H1 (cell line): Measurements from ENCODE around the gene FAM228B. TPM values are rescaled to one million over a fixed set of nuclear protein-coding genes. Genes with fewer than 3 reads are reported as not detected.

Source experiments
- BCL11A ChIP-seq, 2 experiments: IDR thresholded peaks; one replicate each; pipeline ENCODE4 v1.6.1; 2011; ENCODE audit warnings: low read depth in 2 of 2, low read length in 2 of 2, mild to moderate bottlenecking in 2 of 2
- CHD1 ChIP-seq: IDR thresholded peaks from 2 replicates; pipeline ENCODE4 v1.6.1; 2012; ENCODE audit warnings: low read depth, low read length, improper control_type of control experiment
- GABPA ChIP-seq: IDR thresholded peaks from 2 replicates; pipeline ENCODE4 v1.6.1; 2011; ENCODE audit warnings: mild to moderate bottlenecking, low read length, moderate library complexity, borderline replicate concordance; ENCODE audit not compliant: insufficient read depth
- GTF2F1 ChIP-seq: IDR thresholded peaks from 2 replicates; pipeline ENCODE4 v1.6.1; 2012; ENCODE audit warnings: low read depth, low read length, improper control_type of control experiment, borderline replicate concordance
- PHF8 ChIP-seq: fragments of 200-600 bp; sonication (generic); conservative IDR thresholded peaks from 2 replicates; pipeline ENCODE4 v1.7.1; 2012; ENCODE audit warnings: low read depth, mild to moderate bottlenecking, inconsistent platforms, low read length, moderate library complexity
- SP4 ChIP-seq: IDR thresholded peaks from 2 replicates; pipeline ENCODE4 v1.6.1; 2012; ENCODE audit warnings: low read length, inconsistent platforms
- SUZ12 ChIP-seq: fragments of 200-600 bp; sonication (generic); IDR thresholded peaks from 2 replicates; pipeline ENCODE4 v1.6.1; 2012; ENCODE audit warnings: mild to moderate bottlenecking, inconsistent platforms, low read length, moderate library complexity, mixed read lengths
- polyA plus RNA-seq, 7 experiments: library from polyadenylated mRNA; depleted of rRNA in 3 of 7; stranded (reverse) in 5 of 7; unstranded in 2 of 7; fragments of >200 nt in 5 of 7; fragments of 200-250 nt in 2 of 7; gene quantifications; 1 replicate in 5 of 7; 2 replicates in 1 of 7; 4 replicates in 1 of 7; pipeline versions ENCODE4 v1.2.1 to v1.2.3, GENCODE V29; 2011 to 2013; ENCODE audit warnings: missing spikeins in 2 of 7, mixed read lengths in 2 of 7
- total RNA-seq: library from RNA; stranded (reverse); fragmentation: NEBNext Ultra II Directional; extraction: Animal tissue kit (Norgen Biotek cat#: 25700); gene quantifications from 2 replicates; pipeline ENCODE4 v1.2.1, GENCODE V29; 2021

FAM228B gene
- total and polyA plus RNA-seq, 2 of the 8 experiments (the other 6 are each of a cell fraction or from before 2014, with no cell fraction given), result 1.4 to 3.2 TPM

GRCh38 chr2:24205131-24205530 lies 81.9 kb downstream of the FAM228B start (continued):
- TF ChIP-seq PHF8 (no peak), CHD1 (no peak), SP4 (no peak), BCL11A (IDR thresholded peaks at IDR 0.05; ENCODE audit: low read depth in 2 of 2, low read length in 2 of 2) (no peak), GTF2F1 (no peak), SUZ12 (no peak), GABPA (no peak)
